Sciatic nerve (tissue), 2 donors: ENCODE measurements around the gene MTHFR. TPM values are rescaled to one million over a fixed set of nuclear protein-coding genes. Genes with fewer than 3 reads are reported as not detected.

Experiments
- ATAC-seq: fragments of 200-7000 bp; cut with Tn5 transposase; one replicate; pipeline ENCODE4 v1.9.1; 2020; ENCODE audit warnings: mild to moderate bottlenecking, moderate library complexity
- DNase-seq: peaks from one replicate; pipeline ENCODE4 v3.0.0-alpha.2; 2020; ENCODE audit warnings: low spot score
- intact Hi-C: fragments of 100-400 bp; cut with DNase I; formaldehyde crosslinking; loops from one replicate; pipeline ENCODE4 v1.14.2; 2022
- total RNA-seq: library from RNA; stranded (reverse); fragmentation: NEBNext Ultra II Directional; extraction: Animal tissue kit (Norgen Biotek cat#: 25700); gene quantifications from one replicate; pipeline ENCODE4 v1.2.1, GENCODE V29; 2021
- donor health status: DM: no; HTN: no; CAD: no.
- donor health status: DM: no; HTN: no; CAD: no.

The MTHFR gene
- total RNA-seq: 78.3 TPM

DNA sequence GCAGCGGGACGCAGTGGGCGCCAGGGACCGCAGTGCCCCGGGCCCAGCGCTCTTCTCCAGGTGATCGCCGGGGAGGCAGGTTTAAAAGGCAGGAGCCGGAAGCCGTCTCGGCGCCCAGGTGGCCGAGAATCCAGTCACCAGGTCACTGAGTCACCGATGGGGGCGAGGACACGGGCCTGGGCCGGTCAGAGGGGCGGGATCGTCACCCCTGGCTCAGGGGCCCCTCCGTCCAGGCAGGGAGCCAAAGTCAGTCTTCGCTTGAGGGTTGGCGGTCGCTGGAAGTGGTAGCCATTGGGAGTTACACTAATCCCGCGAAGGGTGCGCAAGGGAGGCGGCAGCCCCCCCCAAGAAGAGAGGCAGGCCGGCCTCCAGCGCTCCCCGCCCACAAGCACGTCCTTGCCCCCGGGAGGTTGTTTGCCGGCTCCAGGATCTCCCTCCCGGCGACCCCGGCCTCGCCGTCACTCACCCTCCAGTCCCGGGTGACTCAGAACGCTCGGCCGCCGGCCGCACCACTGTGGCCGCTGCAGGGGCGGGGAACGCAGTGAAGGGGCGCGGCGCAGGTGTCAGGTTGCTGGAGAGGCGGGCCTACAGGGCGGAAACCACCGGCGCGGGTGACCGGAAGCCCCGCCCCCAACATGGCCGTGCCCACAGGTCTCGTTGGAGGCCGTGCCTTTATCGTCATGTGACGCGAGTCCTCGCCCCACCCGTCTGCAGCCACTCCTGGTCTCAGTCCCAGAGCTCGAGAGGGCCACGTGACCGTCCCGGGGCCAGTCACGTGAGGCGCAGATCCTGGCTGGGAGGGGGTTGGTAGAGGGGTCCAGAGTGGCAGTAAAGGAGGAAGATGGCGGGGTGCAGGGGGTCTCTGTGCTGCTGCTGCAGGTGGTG, at the start of gene MTHFR, which contains the start of gene CLCN6:
Gene MTHFR (minus strand): TSS at position 543 of the 885 bp plus-strand sequence. CDS start 2,848 bp downstream, outside the sequence.
Gene CLCN6 (plus strand): TSS at position 770 of the 885 bp plus-strand sequence. CDS start 72 bp downstream, at position 842.
- intact Hi-C loops: no loop called here
- ATAC-seq: peak; percentile 92
- DNase-seq: peak; percentile 99

GRCh38 chr1:11855430-11855829, 49.7 kb upstream of the MTHFR start:
- no peak for ATAC-seq
- intact Hi-C loops: no loop called here
- no peak for DNase-seq

GRCh38 chr1:11854519-11854918, 48.8 kb upstream of the MTHFR start:
- intact Hi-C loops: no loop called here
- DNase-seq (no peak), ATAC-seq (no peak)

- DNase-seq: no peak
- intact Hi-C loops: no loop called here
- no peak for ATAC-seq
These were observed 45.4 kb upstream of the MTHFR start for GRCh38 chr1:11851180-11851579.

- intact Hi-C loops: no loop called here
- DNase-seq (no peak), ATAC-seq (no peak)
These were observed 44.4 kb upstream of the MTHFR start for GRCh38 chr1:11850156-11850555.

DNA sequence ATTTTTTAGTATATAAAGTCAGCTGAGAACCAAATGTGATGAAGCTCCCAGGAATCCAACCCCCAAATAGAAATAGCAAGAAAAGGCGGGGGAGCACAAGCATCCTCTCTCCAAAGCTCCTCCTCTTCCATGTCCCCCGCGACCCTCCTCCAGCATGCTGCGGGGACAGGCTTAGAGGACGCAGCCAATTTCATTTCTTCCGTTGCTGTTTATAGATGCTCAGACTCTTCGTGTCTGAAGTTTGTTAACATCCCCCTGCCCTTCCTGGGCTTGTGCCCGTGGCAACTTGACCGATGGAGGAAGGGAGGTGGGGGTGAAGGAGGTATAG, 42.6 kb upstream of the MTHFR start:
- intact Hi-C loops: no loop called here
- no peak for ATAC-seq

DNA sequence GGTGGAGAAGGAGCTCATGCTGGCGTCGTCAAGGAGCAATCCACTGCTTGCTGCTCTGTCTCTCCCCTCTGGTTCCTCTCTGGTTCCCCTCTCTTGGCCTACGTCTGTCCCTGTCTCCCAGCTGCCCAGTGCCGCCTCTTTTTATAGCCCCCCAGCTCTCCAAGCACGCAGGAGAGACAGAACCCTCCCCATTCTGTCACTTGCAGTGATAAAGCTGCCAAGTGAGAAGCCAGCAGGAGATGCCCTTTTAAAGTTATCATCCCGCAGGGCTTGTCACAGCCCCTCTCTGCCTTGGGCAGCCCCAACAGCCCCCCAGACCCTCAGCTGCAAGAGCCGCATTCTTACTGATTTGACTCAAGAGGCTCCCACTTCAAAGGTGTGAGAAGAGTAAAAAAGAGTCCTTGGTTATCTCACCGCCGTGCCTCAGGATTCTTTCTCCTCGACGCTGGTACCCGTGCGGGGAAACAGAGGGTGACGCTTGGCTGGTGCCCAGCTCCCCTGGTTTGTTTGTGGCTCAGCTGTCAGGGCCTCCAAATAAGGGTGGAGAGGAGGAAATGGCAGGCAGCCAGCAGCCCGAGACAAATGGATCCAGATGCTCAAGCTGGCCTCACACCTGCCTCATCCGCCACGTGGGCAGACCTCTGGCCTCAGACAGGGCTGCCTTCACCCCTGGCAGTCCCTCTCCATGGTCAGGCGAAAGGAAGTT, 42.1 kb upstream of the MTHFR start, which contains the start of gene NPPA:
Gene NPPA (minus strand): TSS at position 117 of the 706 bp plus-strand sequence. CDS start 99 bp downstream, at position 18.
- DNase-seq: no peak
- no peak for ATAC-seq
- intact Hi-C loops: no loop called here

More for the DNA sequence above, 42.6 kb upstream of the MTHFR start:
- no peak for DNase-seq

GRCh38 chr1:11845641-11846335, 40.0 kb upstream of the MTHFR start:
- intact Hi-C loops: no loop called here
- DNase-seq: no peak
- ATAC-seq: no peak

DNA sequence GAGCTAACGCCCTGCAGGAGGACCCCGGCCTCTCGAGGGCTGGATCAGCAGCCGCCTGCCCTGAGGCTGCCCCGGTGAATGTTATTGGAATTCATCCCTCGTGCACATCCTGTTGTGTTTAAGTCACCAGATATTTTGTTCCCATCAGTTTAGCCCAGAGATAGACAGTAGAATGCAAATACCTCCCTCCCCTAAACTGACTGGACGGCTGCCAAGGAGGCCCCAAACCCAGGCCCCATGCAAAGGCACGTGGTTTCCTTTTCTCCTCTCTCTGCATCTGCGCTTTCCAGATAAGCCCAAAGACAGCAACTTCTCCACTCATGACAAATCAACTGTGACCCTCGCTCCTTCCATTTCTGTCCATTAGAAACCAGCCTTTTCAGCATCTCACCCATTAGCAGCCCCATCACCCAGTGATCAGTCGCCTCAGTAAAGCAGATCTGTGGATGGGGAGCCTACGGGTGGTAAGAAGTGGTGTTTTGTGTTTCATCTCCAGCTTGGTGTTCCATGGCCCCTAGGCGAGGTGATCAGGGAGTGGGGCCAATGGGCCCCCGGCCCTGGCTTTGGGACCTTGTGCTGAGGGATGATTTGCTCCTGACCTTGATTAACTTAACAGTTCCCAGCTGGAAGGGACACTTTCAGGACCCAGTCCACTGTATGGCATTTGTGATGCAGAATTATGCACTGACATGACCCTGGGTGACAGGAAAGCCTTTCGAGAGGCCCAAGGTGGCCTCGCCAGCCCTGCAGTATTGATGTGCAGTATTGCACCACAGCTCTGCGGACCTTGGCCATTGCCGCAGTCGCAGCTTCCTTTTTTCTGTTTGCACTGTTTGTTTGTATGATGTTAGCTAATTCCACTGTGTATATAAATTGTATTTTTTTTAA, 36.6 kb upstream of the MTHFR start:
- intact Hi-C loops: no loop called here
- ATAC-seq (no peak), DNase-seq (no peak)

GRCh38 chr1:11841245-11842153, 35.7 kb upstream of the MTHFR start:
- no peak for DNase-seq
- intact Hi-C loops: no loop called here
- no peak for ATAC-seq

DNA sequence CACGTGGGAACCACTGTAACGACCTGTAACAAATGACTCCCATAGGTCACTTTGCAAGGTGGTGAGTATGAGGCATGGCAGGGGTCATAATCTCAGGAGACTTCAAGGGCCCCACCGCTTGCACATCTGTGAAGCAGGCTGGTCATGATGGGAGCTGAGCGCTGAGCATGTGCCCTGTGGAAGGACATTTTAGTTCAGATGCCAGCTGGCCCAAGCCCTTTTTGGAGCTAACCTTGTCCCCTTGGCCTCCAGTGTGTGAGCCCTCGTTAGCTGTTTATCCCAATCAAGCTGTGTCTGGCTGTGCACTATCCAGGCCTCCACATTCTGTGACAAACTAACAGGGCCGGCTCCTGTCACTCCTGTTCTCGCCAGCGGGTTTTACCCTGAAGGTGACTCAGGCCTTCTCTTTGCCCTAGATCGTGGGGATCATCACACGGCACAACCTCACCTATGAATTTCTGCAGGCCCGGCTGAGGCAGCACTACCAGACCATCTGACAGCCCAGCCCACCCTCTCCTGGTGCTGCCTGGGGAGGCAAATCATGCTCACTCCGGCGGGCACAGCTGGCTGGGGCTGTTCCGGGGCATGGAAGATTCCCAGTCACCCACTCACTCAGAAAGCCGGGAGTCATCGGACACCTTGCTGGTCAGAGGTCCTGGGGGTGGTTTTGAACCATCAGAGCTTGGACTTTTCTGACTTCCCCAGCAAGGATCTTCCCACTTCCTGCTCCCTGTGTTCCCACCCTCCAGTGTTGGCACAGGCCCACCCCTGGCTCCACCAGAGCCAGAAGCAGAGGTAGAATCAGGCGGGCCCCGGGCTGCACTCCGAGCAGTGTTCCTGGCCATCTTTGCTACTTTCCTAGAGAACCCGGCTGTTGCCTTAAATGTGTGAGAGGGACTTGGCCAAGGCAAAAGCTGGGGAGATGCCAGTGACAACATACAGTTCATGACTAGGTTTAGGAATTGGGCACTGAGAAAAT, 34.3 kb upstream of the MTHFR start:
- DNase-seq (no peak), ATAC-seq (no peak)
- intact Hi-C loops: loop anchor here (5.0 to 10.0 kb wide), 2 partner anchors 67 to 125 kb away; no protein-coding TSS in a partner anchor

GRCh38 chr1:11838349-11839272, 32.8 kb upstream of the MTHFR start:
- ATAC-seq: peak; percentile 87
- DNase-seq: peak; percentile 87
- intact Hi-C loops: loop anchor here (5.0 to 10.0 kb wide), 2 partner anchors 69 to 126 kb away; no protein-coding TSS in a partner anchor

- intact Hi-C loops: loop anchor here (5.0 to 10.0 kb wide), 2 partner anchors 69 to 127 kb away; no protein-coding TSS in a partner anchor
- ATAC-seq (no peak), DNase-seq (no peak)
These were observed 32.1 kb upstream of the MTHFR start for GRCh38 chr1:11837767-11838348.

- DNase-seq: no peak
- ATAC-seq: no peak
- intact Hi-C loops: loop anchor here (5.0 to 10.0 kb wide), 2 partner anchors 70 to 128 kb away; no protein-coding TSS in a partner anchor
These were observed 31.4 kb upstream of the MTHFR start for GRCh38 chr1:11836955-11837766.
